Omental fat pad (tissue), 4 donors: ENCODE results near the gene CD58. TPM values are rescaled to one million over a fixed set of nuclear protein-coding genes. Genes with fewer than 3 reads are reported as not detected.
"Not testable (repeated sequence)": the region's sequence is repeated elsewhere in the genome, so short reads cannot be mapped to it uniquely, and the experiment has no call there.

ENCODE experiments used
- ATAC-seq: fragments of 150-250 bp; one replicate; pipeline ENCODE4 v1.9.1; 2016; ENCODE audit warnings: mild to moderate bottlenecking, moderate library complexity; ENCODE audit not compliant: low FRiP score
- DNase-seq: peaks from one replicate; pipeline ENCODE4 v3.0.0-alpha.2; 2019; ENCODE audit warnings: low spot score
- total RNA-seq, 4 donors: library from RNA; depleted of rRNA; stranded (reverse); fragments of >200 nt; gene quantifications; one replicate each; pipeline ENCODE4 v1.1.0, GENCODE V29; 2016
- TF ChIP-seq, protein P1 (sequence below), 3 donors: fragments of 450-650 bp; IDR thresholded peaks; one replicate each; pipeline ENCODE4 v1.5.1; 2016 to 2017; ENCODE audit warnings: antibody characterized with exemption in 3 of 3, mild to moderate bottlenecking in 3 of 3, moderate library complexity in 2 of 3

CD58 gene
- total RNA-seq, 4 donors from 2014 or later: 23.8 to 53.4 (median 27.1) TPM

DNA sequence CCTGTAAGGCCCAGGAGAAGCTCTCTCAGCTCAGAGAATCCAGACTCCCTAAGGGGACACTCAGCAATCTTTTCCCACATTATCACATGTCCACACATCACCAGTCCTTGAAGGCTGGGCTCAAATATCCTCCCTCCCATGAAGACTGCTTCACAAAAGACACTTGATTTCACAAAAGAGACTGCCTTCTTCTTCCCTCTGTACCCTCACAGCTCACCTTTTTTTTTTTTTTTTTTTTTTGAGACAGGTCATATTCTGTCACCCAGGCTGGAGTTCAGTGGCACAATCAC, 1.5 kb downstream of the CD58 start:
- TF ChIP-seq, protein P1, sequence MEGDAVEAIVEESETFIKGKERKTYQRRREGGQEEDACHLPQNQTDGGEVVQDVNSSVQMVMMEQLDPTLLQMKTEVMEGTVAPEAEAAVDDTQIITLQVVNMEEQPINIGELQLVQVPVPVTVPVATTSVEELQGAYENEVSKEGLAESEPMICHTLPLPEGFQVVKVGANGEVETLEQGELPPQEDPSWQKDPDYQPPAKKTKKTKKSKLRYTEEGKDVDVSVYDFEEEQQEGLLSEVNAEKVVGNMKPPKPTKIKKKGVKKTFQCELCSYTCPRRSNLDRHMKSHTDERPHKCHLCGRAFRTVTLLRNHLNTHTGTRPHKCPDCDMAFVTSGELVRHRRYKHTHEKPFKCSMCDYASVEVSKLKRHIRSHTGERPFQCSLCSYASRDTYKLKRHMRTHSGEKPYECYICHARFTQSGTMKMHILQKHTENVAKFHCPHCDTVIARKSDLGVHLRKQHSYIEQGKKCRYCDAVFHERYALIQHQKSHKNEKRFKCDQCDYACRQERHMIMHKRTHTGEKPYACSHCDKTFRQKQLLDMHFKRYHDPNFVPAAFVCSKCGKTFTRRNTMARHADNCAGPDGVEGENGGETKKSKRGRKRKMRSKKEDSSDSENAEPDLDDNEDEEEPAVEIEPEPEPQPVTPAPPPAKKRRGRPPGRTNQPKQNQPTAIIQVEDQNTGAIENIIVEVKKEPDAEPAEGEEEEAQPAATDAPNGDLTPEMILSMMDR (IDR thresholded peaks at IDR 0.05): no peak
- DNase-seq: no peak
- ATAC-seq: no peak

DNA sequence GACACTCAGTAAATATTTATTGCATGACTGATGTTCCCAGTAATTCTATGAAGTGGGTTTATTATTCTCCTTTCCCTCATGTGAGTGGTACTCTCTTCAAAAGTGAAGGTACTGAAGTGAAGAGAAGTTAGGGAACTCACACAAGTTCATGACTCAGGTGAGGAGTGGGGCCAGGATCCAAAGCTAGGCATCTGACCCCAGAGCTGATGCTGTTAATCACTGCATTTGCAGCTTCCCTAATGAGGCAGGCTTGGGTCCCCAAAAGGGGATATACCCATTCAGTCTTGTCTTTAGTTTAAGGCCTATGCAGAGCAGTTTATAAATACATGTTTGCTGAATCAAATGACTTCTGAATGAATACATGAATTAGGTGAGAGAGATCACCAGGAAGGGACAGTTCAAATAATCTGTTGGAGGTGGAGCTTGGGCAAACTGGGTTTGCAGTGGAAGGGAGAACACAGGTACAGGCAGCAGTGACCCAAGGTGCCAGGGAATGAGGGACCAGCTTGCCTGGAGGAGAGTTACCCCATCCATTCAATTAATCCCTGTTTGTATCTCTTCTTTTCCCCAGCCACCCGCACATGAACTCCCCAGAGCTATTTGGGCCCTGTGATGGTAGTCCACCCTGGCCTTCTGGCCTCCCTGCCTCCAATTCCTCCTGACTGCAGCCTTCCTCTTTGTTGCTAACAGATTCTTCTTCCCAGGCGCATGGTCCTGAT, 2.0 kb downstream of the CD58 start:
- TF ChIP-seq, protein P1 (IDR thresholded peaks at IDR 0.05): no peak
- ATAC-seq: no peak
- no peak for DNase-seq

DNA sequence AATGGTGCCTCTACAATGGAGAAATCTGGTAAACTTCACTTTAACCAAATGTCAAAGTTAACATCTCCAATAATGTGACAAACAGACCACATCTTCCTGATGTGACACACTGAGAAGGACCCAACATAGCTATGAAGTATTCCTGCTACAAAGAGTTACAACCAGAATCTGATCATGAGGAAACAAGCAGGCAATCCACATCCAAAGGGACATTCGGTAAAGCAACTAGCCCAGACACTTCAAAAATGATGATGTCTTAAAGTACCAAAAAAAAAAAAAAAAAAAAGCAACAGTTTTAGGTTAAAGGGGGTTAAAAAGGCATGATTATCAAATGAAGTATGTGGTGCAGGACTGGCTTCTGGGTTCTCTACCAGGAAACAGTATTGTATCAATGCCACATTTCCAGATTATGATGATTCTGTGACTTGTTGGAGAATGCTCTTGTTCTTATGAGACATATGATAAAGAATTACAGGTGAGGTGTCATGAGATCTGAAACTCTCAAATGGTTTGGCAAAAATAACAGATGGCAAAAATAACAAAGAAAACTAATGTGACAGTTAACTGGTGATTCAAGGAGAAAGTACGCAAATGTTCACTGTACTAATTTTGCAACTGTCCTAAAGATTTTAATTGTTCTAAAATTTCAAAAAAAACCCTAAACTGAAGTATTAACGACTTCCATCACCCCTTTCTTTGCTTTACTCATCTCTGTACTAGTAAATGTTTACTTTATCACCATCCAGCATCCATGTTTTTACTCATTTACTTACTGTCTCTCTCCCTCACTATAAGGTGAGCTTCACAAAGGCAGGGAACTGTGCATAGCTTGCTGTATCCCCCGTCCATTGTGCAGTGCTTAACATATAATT, 2.8 kb downstream of the CD58 start:
- DNase-seq (no peak), ATAC-seq (no peak)
- TF ChIP-seq, protein P1 (IDR thresholded peaks at IDR 0.05): no peak

DNA sequence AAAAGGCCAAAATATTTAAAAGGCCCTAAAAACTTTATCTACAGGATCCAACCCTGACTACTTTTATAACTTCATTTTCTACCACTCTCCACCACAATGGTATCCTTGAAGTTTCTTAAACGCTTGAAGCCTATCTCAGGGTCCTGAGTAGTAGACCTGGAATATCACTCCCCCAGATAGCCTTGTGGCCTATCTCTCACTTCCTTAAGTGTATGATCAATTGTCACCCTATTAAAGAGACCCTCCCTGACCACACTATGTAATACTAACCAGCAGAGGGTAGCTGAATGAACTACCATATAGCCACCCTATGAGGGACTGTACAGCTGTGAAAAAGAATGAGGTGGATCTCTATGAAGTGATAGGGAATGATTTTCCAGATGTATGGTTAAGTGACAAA, 5.6 kb downstream of the CD58 start:
- ATAC-seq: no peak
- DNase-seq: no peak
- TF ChIP-seq, protein P1 (IDR thresholded peaks at IDR 0.05): no peak

DNA sequence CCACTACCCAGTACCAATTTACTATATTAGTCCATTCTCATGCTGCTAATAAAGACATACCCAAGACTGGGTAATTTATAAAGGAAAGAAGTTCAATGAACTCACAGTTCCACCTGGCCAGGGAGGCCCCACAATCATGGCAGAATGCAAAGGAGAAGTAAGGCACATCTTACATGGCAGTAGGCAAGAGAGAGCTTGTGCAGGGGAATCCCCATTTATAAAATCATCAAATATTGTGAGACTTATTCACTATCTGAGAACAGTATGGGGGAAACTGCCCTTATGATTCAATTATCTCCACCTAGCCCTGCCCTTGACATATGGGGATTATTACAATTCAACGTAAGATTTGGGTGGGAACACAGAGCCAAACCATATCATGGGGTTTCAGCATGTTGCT, 6.4 kb downstream of the CD58 start:
- TF ChIP-seq, protein P1 (IDR thresholded peaks at IDR 0.05): no peak
- DNase-seq (no peak), ATAC-seq (no peak)

DNA sequence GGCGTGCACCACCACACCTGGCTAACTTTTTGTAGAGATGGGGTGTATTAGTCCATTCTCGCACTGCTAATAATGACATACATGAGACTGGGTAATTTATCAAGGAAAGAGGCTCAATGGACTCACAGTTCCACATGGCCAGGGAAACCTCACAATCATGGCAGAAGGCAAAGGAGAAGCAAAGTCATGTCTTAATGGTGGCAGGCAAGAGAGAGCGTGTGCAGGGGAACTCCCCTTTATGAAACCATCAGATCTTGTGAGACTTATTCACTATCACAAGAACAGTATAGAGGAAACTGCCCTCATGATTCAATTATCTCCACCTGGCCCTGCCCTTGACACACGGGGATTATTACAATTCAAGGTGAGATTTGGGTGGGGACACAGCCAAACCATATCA, 8.4 kb downstream of the CD58 start:
- DNase-seq: not testable (repeated sequence)

DNA sequence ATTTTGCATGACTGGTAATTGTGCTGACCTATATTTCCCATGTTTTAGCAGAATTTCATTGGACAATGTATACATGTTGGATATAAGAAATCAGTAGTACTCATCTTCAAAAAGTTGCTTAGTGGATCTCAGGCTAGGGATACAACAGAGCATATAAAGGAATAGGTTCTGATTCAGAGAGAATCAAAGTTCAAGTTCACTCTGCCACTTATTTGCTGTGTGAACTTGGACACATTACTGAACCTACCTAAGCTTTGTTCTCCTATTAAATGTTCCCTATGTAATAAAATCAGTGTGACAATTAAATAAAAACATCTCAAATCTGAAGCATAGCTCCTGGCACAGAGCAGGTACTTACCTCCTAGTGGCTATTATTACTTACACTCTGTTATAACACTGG, 9.3 kb downstream of the CD58 start:
- ATAC-seq (no peak), DNase-seq (no peak)
- TF ChIP-seq, protein P1 (IDR thresholded peaks at IDR 0.05): no peak

More for the DNA sequence above, 8.4 kb downstream of the CD58 start:
- not testable (repeated sequence) for ATAC-seq
